Stimulated activated CD4-positive, alpha-beta T cell treated with anti-CD3 and anti-CD28 coated beads, Interleukin-1b, Interleukin-23, amount 100 ng/mL, for 1 hour (primary cell): ENCODE data around the gene PANX1.

Experiments
- DNase-seq, 2 donors: peaks; one replicate each; pipeline ENCODE4 v3.0.0-alpha.2; 2020; ENCODE audit warnings: low read depth in 2 of 2

PANX1 gene

GRCh38 chr11:94129512-94130297 is 1.1 kb downstream of the PANX1 start:
- no peak for DNase-seq

GRCh38 chr11:94130298-94131046 is 1.8 kb downstream of the PANX1 start:
- no peak for DNase-seq

GRCh38 chr11:94131047-94131717 is 2.5 kb downstream of the PANX1 start:
- no peak for DNase-seq

GRCh38 chr11:94131718-94132115 is 3.1 kb downstream of the PANX1 start:
- DNase-seq: no peak

GRCh38 chr11:94132152-94132558 is 3.5 kb downstream of the PANX1 start:
- DNase-seq: no peak

GRCh38 chr11:94132823-94133408 is 4.3 kb downstream of the PANX1 start:
- no peak for DNase-seq

GRCh38 chr11:94133752-94134151 is 5.1 kb downstream of the PANX1 start:
- DNase-seq: no peak

- no peak for DNase-seq
Observed at GRCh38 chr11:94134651-94135512, 6.2 kb downstream of the PANX1 start.

- DNase-seq: no peak
Observed at GRCh38 chr11:94139416-94139815, 10.8 kb downstream of the PANX1 start.

GRCh38 chr11:94140154-94140655 is 11.6 kb downstream of the PANX1 start:
- no peak for DNase-seq

GRCh38 chr11:94141511-94142307 is 13.1 kb downstream of the PANX1 start:
- DNase-seq: no peak

- no peak for DNase-seq
Observed at GRCh38 chr11:94142308-94143281, 14.0 kb downstream of the PANX1 start.

GRCh38 chr11:94144216-94144615 is 15.6 kb downstream of the PANX1 start:
- DNase-seq: no peak

GRCh38 chr11:94144664-94145063 is 16.0 kb downstream of the PANX1 start:
- DNase-seq: no peak

GRCh38 chr11:94145431-94145830 is 16.8 kb downstream of the PANX1 start:
- DNase-seq: no peak

GRCh38 chr11:94145916-94146315 is 17.3 kb downstream of the PANX1 start:
- DNase-seq: no peak

- no peak for DNase-seq
Observed at GRCh38 chr11:94147433-94147845, 18.8 kb downstream of the PANX1 start.

- no peak for DNase-seq
Observed at GRCh38 chr11:94148189-94148588, 19.5 kb downstream of the PANX1 start.

GRCh38 chr11:94149431-94150017 is 20.9 kb downstream of the PANX1 start:
- no peak for DNase-seq
